ENCODE measurements around the gene PIGV.

DNA sequence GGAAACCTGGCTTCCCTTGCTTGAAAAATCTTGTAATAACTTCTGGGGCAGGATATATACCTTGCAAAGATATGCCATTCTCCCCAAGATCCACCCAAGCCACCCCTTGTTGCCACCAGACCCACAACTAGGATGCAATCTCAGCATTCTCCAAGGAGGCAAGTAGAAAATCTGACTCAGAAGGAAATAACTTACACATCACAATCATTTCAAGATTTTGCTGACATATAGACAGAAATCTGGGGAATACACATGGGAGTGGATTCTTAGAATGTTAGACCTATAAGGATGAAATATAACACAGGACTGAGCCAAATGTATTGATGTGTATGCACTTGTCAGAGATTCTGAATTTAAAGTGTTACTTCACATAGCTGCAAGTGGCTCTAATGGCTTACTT, 24.0 kb downstream of the PIGV start:
- TF ChIP-seq, protein P1, sequence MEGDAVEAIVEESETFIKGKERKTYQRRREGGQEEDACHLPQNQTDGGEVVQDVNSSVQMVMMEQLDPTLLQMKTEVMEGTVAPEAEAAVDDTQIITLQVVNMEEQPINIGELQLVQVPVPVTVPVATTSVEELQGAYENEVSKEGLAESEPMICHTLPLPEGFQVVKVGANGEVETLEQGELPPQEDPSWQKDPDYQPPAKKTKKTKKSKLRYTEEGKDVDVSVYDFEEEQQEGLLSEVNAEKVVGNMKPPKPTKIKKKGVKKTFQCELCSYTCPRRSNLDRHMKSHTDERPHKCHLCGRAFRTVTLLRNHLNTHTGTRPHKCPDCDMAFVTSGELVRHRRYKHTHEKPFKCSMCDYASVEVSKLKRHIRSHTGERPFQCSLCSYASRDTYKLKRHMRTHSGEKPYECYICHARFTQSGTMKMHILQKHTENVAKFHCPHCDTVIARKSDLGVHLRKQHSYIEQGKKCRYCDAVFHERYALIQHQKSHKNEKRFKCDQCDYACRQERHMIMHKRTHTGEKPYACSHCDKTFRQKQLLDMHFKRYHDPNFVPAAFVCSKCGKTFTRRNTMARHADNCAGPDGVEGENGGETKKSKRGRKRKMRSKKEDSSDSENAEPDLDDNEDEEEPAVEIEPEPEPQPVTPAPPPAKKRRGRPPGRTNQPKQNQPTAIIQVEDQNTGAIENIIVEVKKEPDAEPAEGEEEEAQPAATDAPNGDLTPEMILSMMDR (IDR thresholded peaks at IDR 0.05; ENCODE audit: insufficient read depth, low read depth, low read length) = no peak
- no peak for TF ChIP-seq EZH2 (IDR thresholded peaks at IDR 0.05; ENCODE audit: insufficient read depth, low read length)

Measured in astrocyte (in vitro differentiated cells and primary cell).